HEK293T (cell line): ENCODE results near the gene ARHGEF7.

Experiments
- CTCF ChIA-PET: fragments of 350-600 bp; formaldehyde crosslinking; extraction: SDS; loops from one replicate; lab custom pipeline; 2021; ENCODE audit warnings: antibody characterized with exemption, inconsistent platforms; lab: Yijun Ruan, JAX
- POLR2A ChIA-PET: fragments of 350-600 bp; formaldehyde crosslinking; extraction: SDS; loops from one replicate; lab custom pipeline; 2020; ENCODE audit warnings: antibody characterized with exemption, inconsistent platforms; lab: Yijun Ruan, JAX
- DNase-seq: peaks from one replicate; pipeline ENCODE4 v3.0.0; 2012; ENCODE audit warnings: mixed read lengths; ENCODE audit errors: extremely low spot score
- ARNT ChIP-seq: fragments of 450-650 bp; IDR thresholded peaks from 2 replicates; pipeline ENCODE4 v1.6.1; 2017; ENCODE audit warnings: mild to moderate bottlenecking
- BHLHE40 ChIP-seq: fragments of 450-650 bp; IDR thresholded peaks from 2 replicates; pipeline ENCODE4 v1.6.1; 2016; ENCODE audit warnings: mild to moderate bottlenecking, moderate library complexity, borderline replicate concordance
- CTBP1 ChIP-seq: fragments of 450-650 bp; IDR thresholded peaks from 2 replicates; pipeline ENCODE4 v1.6.1; 2016; ENCODE audit warnings: borderline replicate concordance
- ELF4 ChIP-seq: fragments of 450-650 bp; IDR thresholded peaks from 2 replicates; pipeline ENCODE4 v1.6.1; 2017; ENCODE audit warnings: antibody characterized with exemption
- FOXA1 ChIP-seq: fragments of 450-650 bp; IDR thresholded peaks from 2 replicates; pipeline ENCODE4 v1.6.1; 2016; ENCODE audit warnings: mild to moderate bottlenecking
- FOXK2 ChIP-seq: fragments of 450-650 bp; IDR thresholded peaks from 2 replicates; pipeline ENCODE4 v1.6.1; 2016; ENCODE audit warnings: mild to moderate bottlenecking
- FOXM1 ChIP-seq: fragments of 450-650 bp; IDR thresholded peaks from 2 replicates; pipeline ENCODE4 v1.6.1; 2017; ENCODE audit warnings: mild to moderate bottlenecking, borderline replicate concordance
- HDGF ChIP-seq: fragments of 450-650 bp; IDR thresholded peaks from 2 replicates; pipeline ENCODE4 v1.6.1; 2017; ENCODE audit warnings: antibody characterized with exemption, borderline replicate concordance
- L3MBTL2 ChIP-seq: fragments of 450-650 bp; conservative IDR thresholded peaks from 2 replicates; pipeline ENCODE4 v1.6.1; 2016; ENCODE audit warnings: mild to moderate bottlenecking
- LEF1 ChIP-seq: fragments of 450-650 bp; IDR thresholded peaks from 2 replicates; pipeline ENCODE4 v1.6.1; 2017; ENCODE audit warnings: mild to moderate bottlenecking, borderline replicate concordance
- NFRKB ChIP-seq: fragments of 450-650 bp; IDR thresholded peaks from 2 replicates; pipeline ENCODE4 v1.6.1; 2016; ENCODE audit warnings: mild to moderate bottlenecking, moderate library complexity
- PKNOX1 ChIP-seq: fragments of 450-650 bp; IDR thresholded peaks from 2 replicates; pipeline ENCODE4 v1.6.1; 2016
- SP1 ChIP-seq: fragments of 450-650 bp; IDR thresholded peaks from 2 replicates; pipeline ENCODE4 v1.6.1; 2017
- SUZ12 ChIP-seq: fragments of 450-650 bp; IDR thresholded peaks from 2 replicates; pipeline ENCODE4 v1.6.1; 2016; ENCODE audit warnings: mild to moderate bottlenecking
- TARDBP ChIP-seq: fragments of 450-650 bp; IDR thresholded peaks from 2 replicates; pipeline ENCODE4 v1.6.1; 2016
- ZNF384 ChIP-seq: fragments of 450-650 bp; IDR thresholded peaks from 2 replicates; pipeline ENCODE4 v1.6.1; 2016

The ARHGEF7 gene

GRCh38 chr13:111312944-111313590, 198.0 kb downstream of the ARHGEF7 start:
- no peak for TF ChIP-seq SP1
- TF ChIP-seq LEF1 = no peak
- no peak for TF ChIP-seq CTBP1
- TF ChIP-seq FOXA1 = no peak
- no peak for TF ChIP-seq TARDBP
- no peak for TF ChIP-seq ELF4
- TF ChIP-seq ARNT = no peak
- TF ChIP-seq NFRKB = no peak
- TF ChIP-seq ZNF384 = no peak
- no peak for TF ChIP-seq SUZ12
- ChIA-PET CTCF (no interaction called here), POLR2A (no interaction called here)
- no peak for DNase-seq

- DNase-seq = no peak
- POLR2A ChIA-PET = no interaction called here
- TF ChIP-seq ARNT (no peak), ELF4 (no peak), CTBP1 (no peak), ZNF384 (no peak)
- CTCF ChIA-PET = no interaction called here
Measured at GRCh38 chr13:111313911-111314425, 198.9 kb downstream of the ARHGEF7 start.

GRCh38 chr13:111314852-111315251, 199.7 kb downstream of the ARHGEF7 start:
- no peak for DNase-seq
- TF ChIP-seq ZNF384 = no peak
- TF ChIP-seq NFRKB = no peak
- TF ChIP-seq FOXM1 = no peak
- no peak for TF ChIP-seq PKNOX1
- TF ChIP-seq ELF4 = no peak
- no peak for TF ChIP-seq ARNT
- no peak for TF ChIP-seq FOXK2
- no peak for TF ChIP-seq CTBP1
- no peak for TF ChIP-seq HDGF
- no peak for TF ChIP-seq LEF1
- TF ChIP-seq L3MBTL2 = no peak
- TF ChIP-seq SP1 = no peak
- TF ChIP-seq BHLHE40 = no peak
- CTCF ChIA-PET = no interaction called here
- POLR2A ChIA-PET = no interaction called here

GRCh38 chr13:111315347-111315995, 200.4 kb downstream of the ARHGEF7 start:
- TF ChIP-seq LEF1 (no peak), HDGF (no peak), ZNF384 (no peak), ELF4 (no peak), SP1 (no peak), L3MBTL2 (no peak), ARNT (no peak), TARDBP (no peak), FOXA1 (no peak), PKNOX1 (no peak), NFRKB (no peak), BHLHE40 (no peak)
- CTCF ChIA-PET = no interaction called here
- no peak for DNase-seq
- POLR2A ChIA-PET = no interaction called here

- ChIA-PET POLR2A (no interaction called here), CTCF (no interaction called here)
- TF ChIP-seq TARDBP (no peak), NFRKB (no peak), SUZ12 (no peak), ARNT (no peak), FOXM1 (no peak)
- no peak for DNase-seq
Measured at GRCh38 chr13:111316161-111316730, 201.1 kb downstream of the ARHGEF7 start.

GRCh38 chr13:111317042-111317550, 202.0 kb downstream of the ARHGEF7 start:
- no peak for DNase-seq
- TF ChIP-seq NFRKB (no peak), ZNF384 (no peak), SUZ12 (no peak), ARNT (no peak), BHLHE40 (no peak), TARDBP (no peak), FOXK2 (no peak), LEF1 (no peak), FOXM1 (no peak), L3MBTL2 (no peak), PKNOX1 (no peak)
- CTCF ChIA-PET = no interaction called here
- POLR2A ChIA-PET = no interaction called here
